ENCODE measurements around the gene LIX1L. TPM values are rescaled to one million over a fixed set of nuclear protein-coding genes. Genes with fewer than 3 reads are reported as not detected.

Gene LIX1L
- total and polyA plus RNA-seq, 2 donors (not counting 1 experiment from before 2014, with no cell fraction given) = 14.4 to 31.7 TPM

DNA sequence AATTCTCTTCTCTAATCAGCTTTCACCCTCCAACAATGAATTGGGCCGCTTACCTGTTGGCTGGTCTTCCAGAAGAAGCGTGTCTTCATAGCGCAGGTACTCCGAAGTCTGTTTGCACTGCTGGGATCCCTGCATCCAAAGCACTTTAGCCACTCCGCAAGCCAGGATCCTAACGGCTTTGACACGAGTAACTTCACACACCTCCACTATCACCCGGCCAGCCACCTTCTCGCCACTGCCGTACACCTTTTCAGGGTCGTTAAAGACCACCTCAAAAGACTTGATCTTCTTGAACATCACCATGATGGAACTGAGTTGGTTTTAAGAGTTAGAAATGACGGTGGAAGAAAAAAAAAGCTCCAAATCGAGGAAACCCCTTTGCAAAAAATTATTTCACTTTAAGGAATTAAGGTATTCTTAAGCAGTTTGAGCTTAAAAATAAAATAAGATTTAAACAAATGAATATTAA is 38.2 kb upstream of the LIX1L start:
- H3K4me1 ChIP-seq (ENCODE audit: control insufficient read depth in 2 of 2, insufficient read depth in 2 of 2, low read length in 2 of 2) = peaks cover 52 to 66% of the 10 kb centered on the region in 2 donors
- peak overlapping the region; percentile 81 to 100 (median 95) for H3K4me3 ChIP-seq (ENCODE audit: control extremely low read depth in 1 of 5, extremely low read depth in 1 of 5, insufficient read depth in 1 of 5, low read depth in 2 of 5, low read length in 4 of 5)

More for the DNA sequence above, 38.2 kb upstream of the LIX1L start:
- ChIA-PET CTCF (interaction anchor here (1.8 to 14.8 kb wide), 4 partner anchors 13 to 69 kb away, joined by 5 to 207 read pairs (median 72); partner anchors contain the start of genes LIX1L and RBM8A), POLR2A (interaction anchor here (2.9 to 12.1 kb wide), 3 partner anchors 10 to 17 kb away, joined by 31 to 131 read pairs (median 43); no protein-coding TSS in a partner anchor)
- 0% methylated on average over 7 of the region's 13 CpGs for WGBS (ENCODE audit: insufficient coverage)
- ATAC-seq (ENCODE audit: low read depth) = no peak
- H3K4me1 Mint-ChIP-seq = peaks cover 75% of the 10 kb centered on the region
- no peak for DNase-seq
- H4K20me1 ChIP-seq (ENCODE audit: control insufficient read depth, insufficient read depth, low read length, poor library complexity, severe bottlenecking) = peaks cover 39% of the 10 kb centered on the region
- H3K9ac ChIP-seq (ENCODE audit: low read length) = peak overlapping the region; percentile 81
- H3K36me3 ChIP-seq (replicated peaks in 1 of 2; ENCODE audit: control extremely low read depth in 1 of 2, control insufficient read depth in 1 of 2, extremely low read depth in 1 of 2, insufficient read depth in 2 of 2, low read length in 1 of 2) = peaks cover 12 to 40% of the 10 kb centered on the region in 2 experiments
- no peaks in the 10 kb centered on the region for H3K9me3 Mint-ChIP-seq (ENCODE audit: insufficient read depth)
- H3K27ac Mint-ChIP-seq = peak overlapping the region; percentile 100
- peaks cover 46% of the 10 kb centered on the region for H3K79me2 ChIP-seq (ENCODE audit: control insufficient read depth, insufficient read depth, low read length)
- intact Hi-C loops (cut with micrococcal nuclease) = loop anchor here (1.0 to 5.0 kb wide), 6 partner anchors 17 to 139 kb away; partner anchors contain the start of genes LIX1L, PEX11B and PIAS3
- H3K27me3 Mint-ChIP-seq = no peaks in the 10 kb centered on the region
- peak overlapping the region; percentile 80 for H3K4me2 ChIP-seq (replicated peaks; ENCODE audit: low read depth, low read length, poor library complexity, severe bottlenecking)
- H3K27ac ChIP-seq (ENCODE audit: low read length in 2 of 2) = peak overlapping the region; percentile 82 to 96
- no peaks in the 10 kb centered on the region for H3K9me3 ChIP-seq (ENCODE audit: control extremely low read depth in 1 of 3, control insufficient read depth in 2 of 3, insufficient read depth in 1 of 3, low read length in 2 of 3)
- H3K27me3 ChIP-seq (replicated peaks in 1 of 4; ENCODE audit: control extremely low read depth in 1 of 4, control insufficient read depth in 3 of 4, insufficient read depth in 4 of 4, low read length in 3 of 4) = no peaks in the 10 kb centered on the region
- H2AFZ ChIP-seq (ENCODE audit: insufficient read depth, low read depth, low read length, poor library complexity, severe bottlenecking) = no peak overlapping the region
- H3K4me3 Mint-ChIP-seq = peak overlapping the region; percentile 95
- TF ChIP-seq, protein P1, sequence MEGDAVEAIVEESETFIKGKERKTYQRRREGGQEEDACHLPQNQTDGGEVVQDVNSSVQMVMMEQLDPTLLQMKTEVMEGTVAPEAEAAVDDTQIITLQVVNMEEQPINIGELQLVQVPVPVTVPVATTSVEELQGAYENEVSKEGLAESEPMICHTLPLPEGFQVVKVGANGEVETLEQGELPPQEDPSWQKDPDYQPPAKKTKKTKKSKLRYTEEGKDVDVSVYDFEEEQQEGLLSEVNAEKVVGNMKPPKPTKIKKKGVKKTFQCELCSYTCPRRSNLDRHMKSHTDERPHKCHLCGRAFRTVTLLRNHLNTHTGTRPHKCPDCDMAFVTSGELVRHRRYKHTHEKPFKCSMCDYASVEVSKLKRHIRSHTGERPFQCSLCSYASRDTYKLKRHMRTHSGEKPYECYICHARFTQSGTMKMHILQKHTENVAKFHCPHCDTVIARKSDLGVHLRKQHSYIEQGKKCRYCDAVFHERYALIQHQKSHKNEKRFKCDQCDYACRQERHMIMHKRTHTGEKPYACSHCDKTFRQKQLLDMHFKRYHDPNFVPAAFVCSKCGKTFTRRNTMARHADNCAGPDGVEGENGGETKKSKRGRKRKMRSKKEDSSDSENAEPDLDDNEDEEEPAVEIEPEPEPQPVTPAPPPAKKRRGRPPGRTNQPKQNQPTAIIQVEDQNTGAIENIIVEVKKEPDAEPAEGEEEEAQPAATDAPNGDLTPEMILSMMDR (IDR thresholded peaks at IDR 0.05) = no peak
- no peak for TF ChIP-seq EZH2 (IDR thresholded peaks at IDR 0.05; ENCODE audit: borderline replicate concordance, insufficient read depth, low read depth, low read length, poor library complexity, severe bottlenecking)
